HS-5 (cell line): Measurements from ENCODE around the gene SPATA31E1.
A peak's percentile ranks its signal among the peaks of the same experiment; 100 is the strongest.
"Not testable (repeated sequence)": the region's sequence is repeated elsewhere in the genome, so short reads cannot be mapped to it uniquely, and the experiment has no call there.

ENCODE experiments used
- DNase-seq: peaks from one replicate; pipeline ENCODE4 v3.0.0-alpha.2; 2012; ENCODE audit warnings: low read depth

Gene SPATA31E1

GRCh38 chr9:87886210-87886932 is 3.7 kb downstream of the SPATA31E1 start:
- DNase-seq, result no peak

DNA sequence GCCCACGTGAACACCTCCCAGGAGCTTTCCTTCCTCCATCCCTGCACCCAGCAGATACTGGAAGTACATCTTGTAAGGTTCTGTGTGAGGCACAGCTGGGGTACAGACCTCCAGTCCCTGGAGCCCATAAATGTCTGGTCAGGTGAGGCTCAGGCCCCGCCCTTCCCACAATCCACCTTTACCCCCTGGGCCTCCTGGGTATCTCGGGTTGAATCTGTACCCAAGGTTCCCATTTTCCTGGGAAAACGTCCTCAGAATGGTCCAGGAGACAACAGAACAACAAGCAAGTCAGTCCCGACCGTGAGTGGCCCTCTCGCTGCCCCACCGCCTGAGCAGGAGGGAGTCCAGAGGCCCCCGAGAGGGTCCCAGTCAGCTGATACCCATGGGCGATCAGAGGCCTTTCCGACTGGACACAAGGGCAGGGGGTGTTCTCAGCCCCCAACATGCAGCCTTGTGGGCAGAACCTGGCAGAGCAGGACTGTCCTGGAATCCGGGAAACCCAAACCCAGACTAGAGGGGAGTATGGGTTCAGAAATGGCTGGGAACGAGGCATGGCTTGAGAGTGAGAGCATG is 4.3 kb downstream of the SPATA31E1 start:
- DNase-seq, result no peak

- DNase-seq, result no peak
Observed at GRCh38 chr9:87887661-87888480, 5.2 kb downstream of the SPATA31E1 start.

GRCh38 chr9:87888501-87888900 is 5.8 kb downstream of the SPATA31E1 start:
- no peak for DNase-seq

GRCh38 chr9:87889065-87889881 is 6.6 kb downstream of the SPATA31E1 start:
- DNase-seq, result no peak

DNA sequence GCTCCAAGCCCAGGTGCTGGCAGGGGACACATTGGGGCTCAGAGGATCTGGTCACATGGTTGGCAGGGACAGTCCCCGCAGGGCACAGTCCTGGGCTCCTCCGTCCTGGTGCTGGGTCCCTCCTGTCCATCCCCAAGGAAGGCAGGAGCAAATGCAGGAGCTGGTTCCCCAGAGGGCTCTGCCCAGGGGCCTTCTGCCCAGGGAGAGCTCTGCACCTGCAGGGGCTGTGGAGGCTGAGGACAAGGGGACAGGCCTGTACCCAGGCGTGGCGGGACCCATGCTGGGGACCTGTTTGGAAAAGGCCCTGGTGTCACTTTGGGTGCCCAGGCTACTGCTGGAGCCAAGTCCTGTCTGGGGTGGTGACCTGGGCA is 7.2 kb downstream of the SPATA31E1 start:
- DNase-seq, result no peak

- DNase-seq, result no peak
Observed at GRCh38 chr9:87890837-87891236, 8.2 kb downstream of the SPATA31E1 start.

DNA sequence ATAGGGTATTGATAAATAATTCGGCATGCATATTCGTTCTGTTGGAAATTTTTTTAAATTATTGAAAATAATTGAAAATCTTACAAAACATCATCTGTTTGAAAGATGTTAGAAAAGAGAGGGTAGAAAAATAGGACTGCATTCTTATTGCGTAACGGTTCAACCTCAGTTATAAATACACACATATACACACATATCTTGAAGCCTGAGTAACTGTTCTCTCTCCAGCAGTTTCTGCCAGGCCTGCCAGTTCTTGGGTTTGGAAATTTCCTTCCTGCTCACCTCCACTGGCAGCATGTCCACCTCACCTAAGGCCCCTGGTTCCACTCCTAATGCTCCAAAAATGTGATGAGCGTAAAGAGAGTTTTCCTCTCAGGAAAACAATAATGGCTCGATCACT is 9.1 kb downstream of the SPATA31E1 start:
- no peak for DNase-seq

- no peak for DNase-seq
Observed at GRCh38 chr9:87892956-87893355, 10.3 kb downstream of the SPATA31E1 start.

DNA sequence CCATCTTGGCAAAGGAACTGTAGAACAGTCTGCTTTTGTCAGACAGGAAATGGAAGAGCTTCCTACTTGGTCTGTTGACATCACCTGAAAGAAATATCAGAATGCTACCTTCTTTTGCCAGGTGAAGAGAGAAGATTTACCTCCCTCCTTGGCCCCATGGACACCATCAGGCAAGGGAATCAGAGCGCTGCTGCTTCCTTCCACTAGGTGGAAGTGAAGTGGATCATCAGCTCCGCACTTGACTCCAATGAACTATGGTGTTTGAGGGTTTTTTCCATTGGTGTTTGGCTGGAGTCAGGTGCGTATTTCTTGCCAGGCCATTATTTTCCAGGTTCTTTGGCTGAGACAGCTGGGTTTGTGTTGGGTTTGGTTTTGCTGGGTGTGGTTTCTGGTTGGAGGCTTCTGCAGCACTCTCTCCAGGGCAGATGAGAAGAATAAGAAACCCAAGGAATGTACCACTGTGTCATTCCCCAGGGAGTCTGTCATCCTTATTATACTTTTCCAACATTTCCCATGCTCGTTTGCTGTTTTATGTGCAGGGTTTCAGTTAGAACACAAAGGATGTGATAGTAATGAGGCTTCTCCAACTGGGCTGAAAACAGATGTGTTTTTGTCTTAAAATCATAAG is 12.4 kb downstream of the SPATA31E1 start:
- no peak for DNase-seq

GRCh38 chr9:87896891-87897290 is 14.2 kb downstream of the SPATA31E1 start:
- DNase-seq, result no peak

GRCh38 chr9:87898151-87898550 is 15.5 kb downstream of the SPATA31E1 start:
- peak; percentile 19 for DNase-seq

- not testable (repeated sequence) for DNase-seq
Observed at GRCh38 chr9:87902371-87902770, 19.7 kb downstream of the SPATA31E1 start.

DNA sequence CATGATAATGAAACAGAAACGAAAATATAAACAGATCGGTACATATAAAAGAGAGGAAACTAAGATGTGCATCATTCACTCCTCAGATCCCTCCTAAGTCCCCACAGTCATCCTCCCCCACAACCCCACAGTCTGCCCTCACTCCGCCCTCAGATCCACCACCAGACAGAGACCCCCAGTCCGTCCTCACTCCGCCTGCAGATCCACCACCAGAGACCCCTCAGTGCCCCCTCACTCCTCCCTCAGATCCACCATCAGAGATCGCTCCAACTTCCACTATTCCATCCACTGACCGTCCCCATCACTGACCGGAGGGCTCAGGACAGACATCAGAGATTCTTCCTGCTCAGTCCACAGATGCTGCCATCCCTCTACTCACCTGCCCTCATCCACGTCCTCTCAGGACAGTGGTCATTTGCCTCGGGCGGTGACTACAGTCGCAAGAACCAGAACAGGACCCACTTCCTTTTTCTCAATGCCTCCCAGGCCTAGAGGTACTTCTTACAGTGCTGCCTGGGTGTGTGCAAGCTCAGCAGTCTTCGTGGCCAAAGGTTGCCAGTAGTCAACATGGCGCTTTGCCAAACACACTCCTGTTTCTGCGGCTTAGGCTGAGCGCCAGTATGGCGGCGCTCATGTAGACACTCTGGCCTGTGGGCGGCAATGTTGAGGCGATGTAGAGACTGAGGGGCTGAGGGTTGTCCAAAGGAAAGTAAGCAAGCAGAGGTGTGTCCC is 26.8 kb downstream of the SPATA31E1 start:
- DNase-seq, result no peak

GRCh38 chr9:87910821-87911220 is 28.1 kb downstream of the SPATA31E1 start:
- DNase-seq, result no peak

DNA sequence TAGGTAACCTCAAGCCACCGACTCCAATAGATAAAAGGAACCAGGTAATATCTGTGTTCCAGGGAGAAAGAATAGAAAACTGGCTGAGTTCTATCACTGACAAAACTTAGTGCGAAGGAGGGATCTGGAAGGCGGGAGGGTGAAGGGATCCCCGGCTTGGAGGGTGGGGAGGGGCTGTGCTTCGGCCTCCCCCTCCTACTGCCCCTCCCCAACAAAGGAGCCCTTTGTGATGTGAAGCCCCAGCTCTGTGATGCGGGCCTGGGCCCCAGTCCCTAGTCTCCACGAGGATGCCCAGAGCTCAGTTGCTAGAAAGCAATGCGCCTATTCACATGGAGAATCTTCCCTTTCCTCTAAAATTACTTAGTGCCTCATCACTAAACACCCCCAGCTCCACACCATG is 35.0 kb downstream of the SPATA31E1 start, which contains the start of gene SPATA31C1:
SPATA31C1 (plus strand) TSS at position 301 of the 400 bp plus-strand sequence.
- DNase-seq, result not testable (repeated sequence)

GRCh38 chr9:87919013-87919412 is 36.3 kb downstream of the SPATA31E1 start:
- not testable (repeated sequence) for DNase-seq

DNA sequence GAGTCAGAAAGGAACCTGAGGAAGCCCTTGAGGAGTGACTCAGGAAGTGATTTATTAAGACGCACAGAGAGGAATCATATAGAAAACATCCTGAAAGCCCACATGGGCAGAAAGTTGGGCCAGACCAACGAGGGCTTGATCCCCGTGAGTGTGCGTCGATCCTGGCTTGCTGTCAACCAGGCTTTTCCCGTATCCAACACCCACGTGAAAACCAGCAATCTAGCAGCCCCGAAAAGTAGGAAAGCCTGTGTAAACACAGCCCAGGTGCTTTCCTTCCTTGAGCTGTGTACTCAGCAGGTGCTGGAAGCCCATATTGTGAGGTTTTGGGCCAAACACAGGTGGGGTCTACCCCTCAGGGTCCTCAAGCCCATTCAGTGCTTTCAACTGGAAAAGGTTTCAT is 38.9 kb downstream of the SPATA31E1 start:
- not testable (repeated sequence) for DNase-seq

DNA sequence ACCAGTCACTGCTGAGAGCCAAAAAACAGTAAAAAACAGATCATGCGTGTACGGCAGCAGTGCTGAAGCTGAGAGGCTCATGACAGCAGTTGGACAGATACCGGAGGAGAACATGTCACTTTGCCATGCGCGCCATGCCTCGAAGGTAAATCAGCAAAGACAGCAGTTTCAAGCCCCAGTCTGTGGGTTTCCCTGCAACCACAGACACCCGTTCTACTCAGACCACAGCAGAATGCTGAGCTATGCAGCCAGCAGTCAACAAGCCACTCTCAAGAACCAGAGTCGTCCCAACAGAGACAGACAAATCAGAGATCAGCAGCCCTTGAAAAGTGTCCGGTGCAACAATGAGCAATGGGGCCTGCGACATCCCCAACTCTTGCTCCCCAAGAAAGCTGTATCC is 40.3 kb downstream of the SPATA31E1 start:
- not testable (repeated sequence) for DNase-seq

DNA sequence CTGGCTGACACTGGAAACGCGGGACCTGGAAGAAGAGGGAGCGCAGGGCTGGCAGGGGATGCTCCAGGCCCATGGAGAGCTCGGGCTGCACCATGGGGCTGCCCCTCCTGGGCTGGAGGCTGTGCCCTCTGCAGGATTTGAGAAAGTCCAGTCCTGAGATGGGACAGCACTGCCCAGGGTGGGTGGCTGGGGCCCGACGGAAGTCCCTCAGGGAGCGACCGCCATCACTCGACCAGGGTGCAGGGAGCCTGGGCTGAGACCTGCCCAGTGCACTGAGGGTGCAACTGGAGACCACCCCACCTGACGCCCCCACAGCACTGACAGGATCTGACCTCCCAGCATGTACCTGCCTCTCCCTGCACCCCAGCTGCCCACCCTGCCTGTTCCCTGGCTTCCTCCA is 42.2 kb downstream of the SPATA31E1 start:
- DNase-seq, result not testable (repeated sequence)

GRCh38 chr9:87929152-87929551 is 46.5 kb downstream of the SPATA31E1 start:
- DNase-seq, result not testable (repeated sequence)
